HepG2 (cell line): ENCODE results near the gene MATK. TPM values are rescaled to one million over a fixed set of nuclear protein-coding genes. Genes with fewer than 3 reads are reported as not detected.

Experiments used
- ATAC-seq: fragments of 200-7000 bp; cut with Tn5 transposase; 3 replicates; pipeline ENCODE4 v1.9.1; 2020; ENCODE audit warnings: mild to moderate bottlenecking, moderate library complexity
- BruUV-seq: library from RNA; stranded (reverse); fragments of 400-500 nt; replicated peaks from 2 replicates; lab custom pipeline; 2021; lab: Mats Ljungman, UMichigan
- CTCF ChIA-PET: fragments of 300-600 bp; formaldehyde crosslinking; extraction: SDS; loops from one replicate; lab custom pipeline; 2021; ENCODE audit warnings: low total read pairs, inconsistent platforms, low intra/inter-chr PET ratio; lab: Yijun Ruan, JAX
- POLR2A ChIA-PET: fragments of 350-600 bp; sonication (Branson Sonifier 250); formaldehyde crosslinking; loops from one replicate; lab custom pipeline; 2020; ENCODE audit warnings: antibody characterized with exemption, inconsistent platforms; lab: Yijun Ruan, JAX
- DNase-seq: peaks from one replicate; pipeline ENCODE4 v3.0.0-alpha.2; 2015; ENCODE audit warnings: low spot score
- FAIRE-seq: peaks from 3 replicates; lab custom pipeline; 2011; peaks lifted over from hg19 to GRCh38; lab: Jason Lieb, UNC
- H2AFZ ChIP-seq: one replicate; pipeline ENCODE4 v1.6.1; 2011; ENCODE audit warnings: low read length, inconsistent platforms
- H3K27ac ChIP-seq: fragments of 300-600 bp; 3 replicates; pipeline ENCODE4 v1.8.0; 2011; ENCODE audit warnings: mixed run types, mild to moderate bottlenecking, mixed read lengths, low read length, inconsistent platforms; ENCODE audit not compliant: insufficient read depth; ENCODE audit errors: extremely low read length
- H3K27me3 ChIP-seq, 2 experiments: fragments of 200-600 bp in 1 of 2; 2 replicates in 1 of 2; 3 replicates in 1 of 2; pipeline versions ENCODE4 v1.6.0 to v1.8.0; 2011; ENCODE audit warnings: low read length in 2 of 2, mild to moderate bottlenecking in 2 of 2, moderate library complexity in 2 of 2, inconsistent platforms in 1 of 2; ENCODE audit not compliant: insufficient read depth in 2 of 2, control insufficient read depth in 1 of 2
- H3K36me3 ChIP-seq, 2 experiments: fragments of 200-600 bp in 1 of 2; replicated peaks in 1 of 2; 2 replicates in 1 of 2; 3 replicates in 1 of 2; pipeline versions ENCODE4 v1.5.1 to v1.8.0; 2011; ENCODE audit warnings: low read length in 2 of 2, inconsistent platforms in 1 of 2; ENCODE audit not compliant: insufficient read depth in 2 of 2, control insufficient read depth in 1 of 2
- H3K4me1 ChIP-seq: 2 replicates; pipeline ENCODE4 v1.5.1; 2012; ENCODE audit warnings: low read length, inconsistent platforms; ENCODE audit not compliant: insufficient read depth
- H3K4me2 ChIP-seq: 2 replicates; pipeline ENCODE4 v1.6.0; 2011; ENCODE audit warnings: low read depth, low read length, inconsistent platforms
- H3K4me3 ChIP-seq, 3 experiments: fragments of 200-600 bp in 1 of 3; sonication (generic), shearing (Covaris generic) in 1 of 3; replicated peaks in 1 of 3; 2 replicates each; pipeline ENCODE4 v1.5.1; 2011 to 2016; ENCODE audit warnings: low read length in 3 of 3, inconsistent platforms in 2 of 3, low read depth in 2 of 3, mild to moderate bottlenecking in 2 of 3, control low read depth in 1 of 3, mixed read lengths in 1 of 3; ENCODE audit not compliant: insufficient read depth in 1 of 3
- H3K79me2 ChIP-seq: one replicate; pipeline ENCODE4 v1.6.1; 2011; ENCODE audit warnings: low read length, inconsistent platforms; ENCODE audit not compliant: insufficient read depth
- H3K9ac ChIP-seq: 2 replicates; pipeline ENCODE4 v1.6.0; 2011; ENCODE audit warnings: mild to moderate bottlenecking, low read depth, low read length, inconsistent platforms; ENCODE audit not compliant: insufficient read depth
- H3K9me3 ChIP-seq: 2 replicates; pipeline ENCODE4 v1.5.1; 2012; ENCODE audit warnings: mild to moderate bottlenecking, low read length
- H4K20me1 ChIP-seq: 2 replicates; pipeline ENCODE4 v1.6.0; 2011; ENCODE audit warnings: inconsistent platforms, mild to moderate bottlenecking, low read length, moderate library complexity; ENCODE audit not compliant: insufficient read depth
- ATF7 ChIP-seq, 2 experiments: fragments of 450-650 bp in 1 of 2; sonication (generic) in 1 of 2; formaldehyde crosslinking in 1 of 2; IDR thresholded peaks; 2 replicates each; pipeline versions ENCODE4 v1.4.0 to v1.6.1; 2016 to 2020; ENCODE audit warnings: antibody characterized with exemption in 1 of 2, mild to moderate bottlenecking in 1 of 2, missing genetic modification reagents in 1 of 2
- CREB1 ChIP-seq, 2 experiments: fragments of 450-650 bp in 1 of 2; IDR thresholded peaks; 2 replicates each; pipeline ENCODE4 v1.6.1; 2016 to 2017; ENCODE audit warnings: control low read depth in 1 of 2, mild to moderate bottlenecking in 1 of 2, missing compliant biosample characterization in 1 of 2, missing genetic modification characterization in 1 of 2
- HMGA1 ChIP-seq: sonication (generic); formaldehyde crosslinking; conservative IDR thresholded peaks from 2 replicates; pipeline ENCODE4 v1.4.0; 2020; ENCODE audit warnings: missing genetic modification reagents
- ZFP90 ChIP-seq: sonication (generic); formaldehyde crosslinking; IDR thresholded peaks from 2 replicates; pipeline ENCODE4 v1.8.0; 2022; ENCODE audit warnings: missing genetic modification reagents, mild to moderate bottlenecking, inconsistent platforms, borderline replicate concordance
- ZNF564 ChIP-seq: sonication (generic); formaldehyde crosslinking; IDR thresholded peaks from 2 replicates; pipeline ENCODE4 v1.8.1; 2023; ENCODE audit warnings: mild to moderate bottlenecking, missing genetic modification reagents
- ZNF646 ChIP-seq: sonication (generic); formaldehyde crosslinking; IDR thresholded peaks from 2 replicates; pipeline ENCODE4 v1.9.0; 2021; ENCODE audit warnings: mild to moderate bottlenecking, missing genetic modification reagents
- ZNF747 ChIP-seq: sonication (generic); formaldehyde crosslinking; IDR thresholded peaks from 2 replicates; pipeline ENCODE4 v1.8.1; 2023; ENCODE audit warnings: missing genetic modification reagents, mild to moderate bottlenecking, borderline replicate concordance
- WGBS: methylation state at CpG from one replicate; pipeline ENCODE4 v1.1.6; 2017; ENCODE audit warnings: low lambda C conversion rate; 5-methylcytosine and 5-hydroxymethylcytosine counted together
- in situ Hi-C: cut with HindIII; loops from 2 replicates; pipeline ENCODE4 v1.10.0; 2017; ENCODE audit warnings: low pct_unique_long_range_greater_than_20kb; ENCODE audit not compliant: extremely low pct_ligation_motif_present
- intact Hi-C: fragments of 100-400 bp; cut with micrococcal nuclease; formaldehyde crosslinking; loops from one replicate; pipeline ENCODE4 v1.10.0; 2022; ENCODE audit not compliant: unreplicated experiment
- polyA plus RNA-seq, 8 experiments: library from polyadenylated mRNA; depleted of rRNA in 3 of 8; stranded (reverse) in 7 of 8; unstranded in 1 of 8; fragments of >200 nt; fragmentation: Illumina TruSeq in 4 of 8; extraction: Trizol in 4 of 8; gene quantifications; 2 replicates each; pipeline versions ENCODE4 v1.2.1 to v1.2.3, GENCODE V29; 2011 to 2016; ENCODE audit warnings: low read depth in 4 of 8, missing spikeins in 1 of 8, mixed read lengths in 1 of 8; ENCODE audit not compliant: insufficient read depth in 1 of 8
- total RNA-seq, 5 experiments: library from RNA; depleted of rRNA; stranded (reverse); fragments of >200 nt; fragmentation: Illumina TruSeq; extraction: Trizol; gene quantifications; 2 replicates each; pipeline ENCODE4 v1.2.3, GENCODE V29; 2016; ENCODE audit warnings: low read depth in 1 of 5
- TF ChIP-seq, protein P1 (sequence below): sonication (generic); formaldehyde crosslinking; IDR thresholded peaks from 2 replicates; pipeline ENCODE4 v1.4.0; 2020; ENCODE audit warnings: missing genetic modification reagents, borderline replicate concordance

MATK gene
- total and polyA plus RNA-seq, 2 of the 13 experiments (the other 11 are each of a cell fraction or from before 2014, with no cell fraction given): 0.09 TPM; not detected in 1

DNA sequence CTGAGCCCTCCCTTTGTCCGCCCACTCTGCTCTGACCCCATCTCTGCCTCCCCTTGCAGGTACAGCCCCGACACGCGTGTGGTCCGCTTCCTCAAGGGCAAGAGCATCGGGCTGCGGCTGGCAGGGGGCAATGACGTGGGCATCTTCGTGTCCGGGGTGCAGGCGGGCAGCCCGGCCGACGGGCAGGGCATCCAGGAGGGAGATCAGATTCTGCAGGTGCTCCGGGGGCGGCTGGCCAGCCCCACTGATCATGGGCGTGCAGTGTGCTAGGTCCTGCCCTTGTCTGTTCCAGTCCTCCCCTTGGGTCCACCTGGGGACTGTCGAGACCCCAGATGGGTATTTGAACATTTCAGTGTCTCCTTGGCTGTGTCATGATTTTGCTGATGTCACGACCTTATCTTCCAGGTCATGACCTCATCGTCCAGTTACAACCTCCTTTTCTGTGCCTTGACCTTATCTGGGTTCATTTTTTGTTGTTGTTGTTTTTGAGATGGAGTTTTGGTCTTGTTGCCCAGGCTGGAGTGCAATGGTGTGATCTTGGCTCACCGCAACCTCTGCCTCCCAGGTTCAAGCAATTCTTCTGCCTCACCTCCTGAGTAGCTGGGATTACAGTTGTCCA is 50.0 kb downstream of the MATK start:
- no peak overlapping the region for H2AFZ ChIP-seq
- ATAC-seq: no peak
- TF ChIP-seq ATF7 (IDR thresholded peaks at IDR 0.05) (peak; percentile 75), ATF7 (CRISPR knock-in tag; IDR thresholded peaks at IDR 0.05) (no peak), ZNF564 (CRISPR knock-in tag) (no peak), CREB1 (IDR thresholded peaks at IDR 0.05) (peak; percentile 78), CREB1 (CRISPR knock-in tag; IDR thresholded peaks at IDR 0.05) (no peak)
- TF ChIP-seq, all 625 proteins: peak for 2
- CTCF ChIA-PET: no interaction called here
- Histone ChIP-seq H3K27ac (no peak overlapping the region), H3K9me3 (no peaks in the 10 kb centered on the region), H3K27me3 (no peaks in the 10 kb centered on the region), H3K36me3 (0 out of 5 replicates have a peak, but pooled peaks cover 0 to 3% of the 10 kb centered on the region in 2 experiments), H3K9ac (no peak overlapping the region), H4K20me1 (no peaks in the 10 kb centered on the region), H3K4me2 (no peak overlapping the region), H3K4me3 (no peak overlapping the region), H3K79me2 (no peaks in the 10 kb centered on the region), H3K4me1 (no peaks in the 10 kb centered on the region)
- in situ Hi-C loops (no loop called here), intact Hi-C loops (no loop called here)
- DNase-seq: no peak
- POLR2A ChIA-PET: no interaction called here
- FAIRE-seq: no peak
- 93% methylated on average over 14 of the region's 21 CpGs for WGBS
- no TSS peak for BruUV-seq

- H3K27me3 ChIP-seq: no peaks in the 10 kb centered on the region
- CTCF ChIA-PET: no interaction called here
- no peak for FAIRE-seq
- H3K4me2 ChIP-seq: no peak overlapping the region
- intact Hi-C loops (no loop called here), in situ Hi-C loops (no loop called here)
- H3K4me1 ChIP-seq: no peaks in the 10 kb centered on the region
- no peaks in the 10 kb centered on the region for H3K9me3 ChIP-seq
- no peak for ATAC-seq
- no peak overlapping the region for H2AFZ ChIP-seq
- 98% methylated on average over 14 of the region's 14 CpGs for WGBS
- no peak overlapping the region for H3K4me3 ChIP-seq
- BruUV-seq: no TSS peak
- H4K20me1 ChIP-seq: no peaks in the 10 kb centered on the region
- no peak overlapping the region for H3K9ac ChIP-seq
- H3K79me2 ChIP-seq: no peaks in the 10 kb centered on the region
- no peak overlapping the region for H3K27ac ChIP-seq
- H3K36me3 ChIP-seq: 0 out of 5 replicates have a peak, but pooled peaks cover 0 to 3% of the 10 kb centered on the region in 2 experiments
- TF ChIP-seq HMGA1 (CRISPR knock-in tag) (no peak), ZFP90 (CRISPR knock-in tag) (no peak), ZNF747 (no peak), ZNF646 (CRISPR knock-in tag) (no peak)
- TF ChIP-seq, protein P1, sequence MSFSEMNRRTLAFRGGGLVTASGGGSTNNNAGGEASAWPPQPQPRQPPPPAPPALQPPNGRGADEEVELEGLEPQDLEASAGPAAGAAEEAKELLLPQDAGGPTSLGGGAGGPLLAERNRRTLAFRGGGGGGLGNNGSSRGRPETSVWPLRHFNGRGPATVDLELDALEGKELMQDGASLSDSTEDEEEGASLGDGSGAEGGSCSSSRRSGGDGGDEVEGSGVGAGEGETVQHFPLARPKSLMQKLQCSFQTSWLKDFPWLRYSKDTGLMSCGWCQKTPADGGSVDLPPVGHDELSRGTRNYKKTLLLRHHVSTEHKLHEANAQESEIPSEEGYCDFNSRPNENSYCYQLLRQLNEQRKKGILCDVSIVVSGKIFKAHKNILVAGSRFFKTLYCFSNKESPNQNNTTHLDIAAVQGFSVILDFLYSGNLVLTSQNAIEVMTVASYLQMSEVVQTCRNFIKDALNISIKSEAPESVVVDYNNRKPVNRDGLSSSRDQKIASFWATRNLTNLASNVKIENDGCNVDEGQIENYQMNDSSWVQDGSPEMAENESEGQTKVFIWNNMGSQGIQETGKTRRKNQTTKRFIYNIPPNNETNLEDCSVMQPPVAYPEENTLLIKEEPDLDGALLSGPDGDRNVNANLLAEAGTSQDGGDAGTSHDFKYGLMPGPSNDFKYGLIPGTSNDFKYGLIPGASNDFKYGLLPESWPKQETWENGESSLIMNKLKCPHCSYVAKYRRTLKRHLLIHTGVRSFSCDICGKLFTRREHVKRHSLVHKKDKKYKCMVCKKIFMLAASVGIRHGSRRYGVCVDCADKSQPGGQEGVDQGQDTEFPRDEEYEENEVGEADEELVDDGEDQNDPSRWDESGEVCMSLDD (CRISPR knock-in tag): no peak
- TF ChIP-seq, all 625 proteins: peak for 0
- POLR2A ChIA-PET: no interaction called here
- DNase-seq: no peak
Measured at GRCh38 chr19:3734310-3734600, 51.9 kb downstream of the MATK start.
